ENCODE data around the gene MSRB1.

MSRB1 gene

DNA sequence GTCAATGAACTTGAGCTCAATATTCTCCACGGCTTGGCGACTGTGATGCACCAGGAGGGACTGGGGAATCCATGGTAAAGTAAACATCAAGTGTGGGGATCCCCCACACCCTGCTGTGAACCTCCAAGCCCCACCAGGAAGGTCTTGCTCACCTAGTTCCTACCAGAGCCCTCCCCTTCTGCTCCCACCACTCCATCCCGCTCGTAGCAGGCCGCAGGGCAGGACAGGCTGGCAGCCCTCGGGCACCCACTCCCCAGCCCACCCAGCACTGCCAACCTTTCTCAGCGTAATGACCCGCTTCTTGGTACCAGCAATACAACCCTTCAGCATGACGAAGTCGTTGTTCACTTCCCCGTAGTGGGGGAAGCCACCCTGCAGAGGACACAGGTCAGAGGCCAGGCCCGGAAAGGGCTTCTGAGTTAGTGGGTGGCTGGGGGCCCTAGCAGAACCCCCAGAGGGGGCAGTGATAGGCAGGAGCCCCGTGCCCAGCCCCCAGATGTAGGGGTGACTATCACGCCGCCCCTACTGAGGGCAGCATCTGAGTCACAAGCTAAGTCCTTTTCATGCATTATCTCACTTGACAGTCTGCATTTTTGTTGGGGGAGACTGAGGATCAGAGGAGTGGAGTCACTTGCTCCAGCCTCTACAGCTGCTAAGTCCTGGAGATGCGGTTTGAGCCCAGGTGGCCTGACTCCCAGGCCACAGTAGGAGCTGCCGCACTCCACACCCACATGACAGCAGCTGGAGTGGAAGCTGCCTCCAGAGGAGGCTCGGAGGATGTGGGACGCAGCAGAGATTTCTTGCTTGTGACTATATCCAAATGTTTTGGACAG, 2.8 kb upstream of the MSRB1 start:
- Histone ChIP-seq H4K20me1 (ENCODE audit: low read depth, low read length) (no peaks in the 10 kb centered on the region), H3K9me2 (replicated peaks; ENCODE audit: insufficient read depth, low read length) (no peaks in the 10 kb centered on the region), H3F3A (ENCODE audit: insufficient read depth) (no peaks in the 10 kb centered on the region), H3K4me2 (ENCODE audit: low read depth, low read length, poor library complexity, severe bottlenecking) (no peak overlapping the region), H3K27me3 (ENCODE audit: low read length) (no peaks in the 10 kb centered on the region), H2AFZ (ENCODE audit: low read depth, low read length, severe bottlenecking) (no peak overlapping the region), H3K9ac (ENCODE audit: low read length) (no peak overlapping the region), H3K9me3 (ENCODE audit: insufficient read depth, low read length) (no peaks in the 10 kb centered on the region), H3K79me2 (ENCODE audit: insufficient read depth, low read length) (no peaks in the 10 kb centered on the region), H3K36me3 (ENCODE audit: low read length) (no peaks in the 10 kb centered on the region), H3K27ac (ENCODE audit: low read depth, low read length) (no peak overlapping the region), H3K4me3 (ENCODE audit: insufficient read depth, low read length, poor library complexity, severe bottlenecking) (no peak overlapping the region)
- TF ChIP-seq, protein P1, sequence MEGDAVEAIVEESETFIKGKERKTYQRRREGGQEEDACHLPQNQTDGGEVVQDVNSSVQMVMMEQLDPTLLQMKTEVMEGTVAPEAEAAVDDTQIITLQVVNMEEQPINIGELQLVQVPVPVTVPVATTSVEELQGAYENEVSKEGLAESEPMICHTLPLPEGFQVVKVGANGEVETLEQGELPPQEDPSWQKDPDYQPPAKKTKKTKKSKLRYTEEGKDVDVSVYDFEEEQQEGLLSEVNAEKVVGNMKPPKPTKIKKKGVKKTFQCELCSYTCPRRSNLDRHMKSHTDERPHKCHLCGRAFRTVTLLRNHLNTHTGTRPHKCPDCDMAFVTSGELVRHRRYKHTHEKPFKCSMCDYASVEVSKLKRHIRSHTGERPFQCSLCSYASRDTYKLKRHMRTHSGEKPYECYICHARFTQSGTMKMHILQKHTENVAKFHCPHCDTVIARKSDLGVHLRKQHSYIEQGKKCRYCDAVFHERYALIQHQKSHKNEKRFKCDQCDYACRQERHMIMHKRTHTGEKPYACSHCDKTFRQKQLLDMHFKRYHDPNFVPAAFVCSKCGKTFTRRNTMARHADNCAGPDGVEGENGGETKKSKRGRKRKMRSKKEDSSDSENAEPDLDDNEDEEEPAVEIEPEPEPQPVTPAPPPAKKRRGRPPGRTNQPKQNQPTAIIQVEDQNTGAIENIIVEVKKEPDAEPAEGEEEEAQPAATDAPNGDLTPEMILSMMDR (IDR thresholded peaks at IDR 0.05; ENCODE audit: insufficient read depth, low read length, poor library complexity, severe bottlenecking) = no peak
- TF ChIP-seq EZH2phosphoT487 (conservative IDR thresholded peaks at IDR 0.05; ENCODE audit: low read length) = no peak

DNA sequence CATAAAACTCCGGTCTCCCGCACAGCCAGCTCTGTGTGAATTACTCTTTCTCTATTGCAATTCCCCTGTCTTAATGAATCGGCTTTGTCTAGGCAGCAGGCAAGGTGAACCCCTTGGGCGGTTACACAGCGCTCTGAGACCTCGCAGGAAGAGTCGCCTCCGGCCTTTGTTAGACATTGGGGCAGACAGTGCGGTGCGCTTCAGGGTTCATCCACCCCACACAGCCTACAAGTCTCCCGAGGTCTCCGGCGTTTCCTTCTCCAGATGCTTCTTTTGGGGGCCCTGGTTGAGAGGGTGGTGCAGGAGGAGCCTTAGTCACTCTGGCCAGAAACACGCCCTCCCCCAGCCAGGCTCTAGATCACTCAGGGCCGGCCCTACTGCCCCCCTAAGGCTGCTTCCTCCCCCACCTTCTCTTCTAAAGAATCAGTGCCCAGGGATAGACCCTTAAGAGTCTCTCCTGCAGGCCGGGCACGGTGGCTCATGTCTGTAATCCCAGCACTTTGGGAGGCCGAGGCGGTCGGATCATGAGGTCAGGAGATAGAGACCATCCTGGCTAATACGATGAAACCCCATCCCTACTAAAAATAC, 1.7 kb upstream of the MSRB1 start:
- H2AFZ ChIP-seq (ENCODE audit: low read depth, low read length, severe bottlenecking) = no peak overlapping the region
- no peaks in the 10 kb centered on the region for H3K9me3 ChIP-seq (ENCODE audit: insufficient read depth, low read length)
- H3K27ac ChIP-seq (ENCODE audit: low read depth, low read length) = no peak overlapping the region
- no peaks in the 10 kb centered on the region for H3K79me2 ChIP-seq (ENCODE audit: insufficient read depth, low read length)
- H3K4me2 ChIP-seq (ENCODE audit: low read depth, low read length, poor library complexity, severe bottlenecking) = no peak overlapping the region
- no peak overlapping the region for H3K4me3 ChIP-seq (ENCODE audit: insufficient read depth, low read length, poor library complexity, severe bottlenecking)
- H3K36me3 ChIP-seq (ENCODE audit: low read length) = no peaks in the 10 kb centered on the region
- H3F3A ChIP-seq (ENCODE audit: insufficient read depth) = no peaks in the 10 kb centered on the region
- no peaks in the 10 kb centered on the region for H3K9me2 ChIP-seq (replicated peaks; ENCODE audit: insufficient read depth, low read length)
- no peaks in the 10 kb centered on the region for H3K27me3 ChIP-seq (ENCODE audit: low read length)
- no peaks in the 10 kb centered on the region for H4K20me1 ChIP-seq (ENCODE audit: low read depth, low read length)
- H3K9ac ChIP-seq (ENCODE audit: low read length) = no peak overlapping the region
- TF ChIP-seq EZH2phosphoT487 (conservative IDR thresholded peaks at IDR 0.05; ENCODE audit: low read length) = no peak
- TF ChIP-seq, protein P1 (IDR thresholded peaks at IDR 0.05; ENCODE audit: insufficient read depth, low read length, poor library complexity, severe bottlenecking) = no peak

DNA sequence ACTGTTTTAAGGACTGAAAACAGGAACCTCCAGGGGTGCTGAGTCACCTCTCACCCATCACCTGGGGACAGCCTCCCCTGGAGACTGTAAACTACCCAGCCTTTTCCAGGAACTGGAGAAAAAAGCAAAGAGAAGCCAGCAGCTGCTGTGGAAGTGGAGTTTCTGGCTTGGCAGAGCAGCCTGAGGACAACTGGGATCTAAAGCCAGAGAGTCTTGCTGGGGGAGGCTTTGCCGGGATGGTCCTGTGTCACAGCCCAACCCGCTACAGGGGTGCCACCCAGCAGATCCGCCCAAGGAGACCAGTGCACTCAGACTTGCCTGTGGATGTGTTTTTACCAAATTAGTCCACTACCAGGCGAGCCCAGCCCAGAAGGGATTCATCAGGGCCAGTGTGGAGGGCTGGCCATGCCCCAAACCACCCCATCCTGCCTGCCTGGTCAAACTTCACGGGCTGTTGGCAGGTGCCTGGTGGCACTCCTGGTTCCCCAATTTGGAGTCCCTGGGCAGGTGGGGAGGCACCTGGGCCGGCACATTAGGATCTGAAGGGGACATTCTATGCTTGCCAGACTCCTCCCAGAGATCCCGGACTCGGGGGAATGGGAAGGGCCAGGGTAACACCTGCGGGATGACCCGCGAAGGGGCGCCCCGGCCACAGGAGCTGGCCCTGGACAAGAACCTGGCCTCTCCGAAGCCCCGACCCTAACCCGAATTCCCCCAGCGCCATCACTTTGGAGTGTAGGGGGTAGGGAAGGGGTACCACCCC, 771 bp downstream of the MSRB1 start:
- Histone ChIP-seq H3K36me3 (ENCODE audit: low read length) (no peaks in the 10 kb centered on the region), H4K20me1 (ENCODE audit: low read depth, low read length) (no peaks in the 10 kb centered on the region), H3K4me3 (ENCODE audit: insufficient read depth, low read length, poor library complexity, severe bottlenecking) (peak overlapping the region; percentile 96), H3K4me2 (ENCODE audit: low read depth, low read length, poor library complexity, severe bottlenecking) (peak overlapping the region; percentile 75), H3K9me3 (ENCODE audit: insufficient read depth, low read length) (no peaks in the 10 kb centered on the region), H3K9me2 (replicated peaks; ENCODE audit: insufficient read depth, low read length) (no peaks in the 10 kb centered on the region), H3K27me3 (ENCODE audit: low read length) (no peaks in the 10 kb centered on the region), H2AFZ (ENCODE audit: low read depth, low read length, severe bottlenecking) (peak overlapping the region; percentile 91), H3K9ac (ENCODE audit: low read length) (peak overlapping the region; percentile 79), H3K79me2 (ENCODE audit: insufficient read depth, low read length) (no peaks in the 10 kb centered on the region), H3F3A (ENCODE audit: insufficient read depth) (no peaks in the 10 kb centered on the region), H3K27ac (ENCODE audit: low read depth, low read length) (no peak overlapping the region)
- TF ChIP-seq, protein P1 (IDR thresholded peaks at IDR 0.05; ENCODE audit: insufficient read depth, low read length, poor library complexity, severe bottlenecking) = no peak
